GM13977 (cell line): ENCODE measurements around the gene AURKAIP1.
A peak's percentile ranks its signal among the peaks of the same experiment; 100 is the strongest.
"Not testable (repeated sequence)": the region's sequence is repeated elsewhere in the genome, so short reads cannot be mapped to it uniquely, and the experiment has no call there.

Experiments used
- DNase-seq: peaks from one replicate; pipeline ENCODE4 v3.0.0; 2012; ENCODE audit warnings: low spot score
- CTCF ChIP-seq: IDR thresholded peaks from 2 replicates; pipeline ENCODE4 v1.5.1; 2012; ENCODE audit warnings: mild to moderate bottlenecking, control low read depth; ENCODE audit not compliant: insufficient read depth; ENCODE audit errors: extremely low read depth, missing control alignments
- in situ Hi-C: fragments of 300-500 bp; cut with MboI; formaldehyde crosslinking; loops from one replicate; pipeline ENCODE4 v1.12.0; 2022; ENCODE audit warnings: low sequenced_read_pairs, low pct_unique_long_range_greater_than_20kb, mixed read lengths, inconsistent platforms; ENCODE audit not compliant: unreplicated experiment

Gene AURKAIP1

GRCh38 chr1:1411626-1412025 lies 36.6 kb upstream of the AURKAIP1 start:
- in situ Hi-C loops, result no loop called here
- TF ChIP-seq CTCF, result no peak
- no peak for DNase-seq

GRCh38 chr1:1410238-1410637 lies 35.2 kb upstream of the AURKAIP1 start:
- DNase-seq, in situ Hi-C loops: not testable (repeated sequence)

- no peak for TF ChIP-seq CTCF
- DNase-seq, result no peak
- in situ Hi-C loops, result no loop called here
These were observed 32.8 kb upstream of the AURKAIP1 start for GRCh38 chr1:1407636-1408318.

- in situ Hi-C loops, result no loop called here
- DNase-seq, result peak; percentile 98
- TF ChIP-seq CTCF, result no peak
These were observed 32.0 kb upstream of the AURKAIP1 start, which contains the start of gene MRPL20 for GRCh38 chr1:1406821-1407635. Gene MRPL20 (minus strand): TSS chr1:1407293. CDS start chr1:1407217, 76 bp downstream.

GRCh38 chr1:1406101-1406820 lies 31.3 kb upstream of the AURKAIP1 start:
- TF ChIP-seq CTCF, result no peak
- no peak for DNase-seq
- in situ Hi-C loops, result no loop called here

GRCh38 chr1:1403653-1404052 lies 28.6 kb upstream of the AURKAIP1 start:
- DNase-seq, result no peak
- in situ Hi-C loops, result no loop called here
- TF ChIP-seq CTCF, result no peak

GRCh38 chr1:1402901-1403392 lies 27.9 kb upstream of the AURKAIP1 start:
- DNase-seq, in situ Hi-C loops: not testable (repeated sequence)
